ENCODE data around the gene CAMK4. TPM values are rescaled to one million over a fixed set of nuclear protein-coding genes. Genes with fewer than 3 reads are reported as not detected.

CAMK4 gene
- total and polyA plus RNA-seq, 9 of the 15 experiments (the other 6 are each of a cell fraction or from before 2014, with no cell fraction given), result 0.35 TPM; not detected in 8

GRCh38 chr5:111225926-111226325 lies 1.7 kb downstream of the CAMK4 start:
- no peak for FAIRE-seq
- no TSS peak for BruUV-seq (replicated peaks)

More at GRCh38 chr5:111225926-111226325, 1.7 kb downstream of the CAMK4 start:
- Histone ChIP-seq H3K27me3 (ENCODE audit: control insufficient read depth in 2 of 2, insufficient read depth in 2 of 2, low read length in 2 of 2) (peaks cover 9 to 21% of the 10 kb centered on the region in 2 experiments; a peak in 4 of 5 replicates), H2AFZ (ENCODE audit: low read depth, low read length) (no peak overlapping the region), H3K36me3 (ENCODE audit: control insufficient read depth, insufficient read depth, low read length) (no peaks in the 10 kb centered on the region), H4K20me1 (replicated peaks; ENCODE audit: control insufficient read depth, insufficient read depth, low read length) (no peaks in the 10 kb centered on the region; the same call in 1 of the 2 replicates), H3K4me1 (replicated peaks in 1 of 2; ENCODE audit: control insufficient read depth in 2 of 2, insufficient read depth in 2 of 2, low read length in 2 of 2) (peaks cover 0 to 14% of the 10 kb centered on the region in 2 experiments; a peak in 3 of 5 replicates), H3K4me2 (ENCODE audit: insufficient read depth, low read length) (no peak overlapping the region), H3K4me3 (no peak overlapping the region), H3K9me1 (ENCODE audit: control insufficient read depth, insufficient read depth, low read length) (no peaks in the 10 kb centered on the region), H3K27ac (ENCODE audit: extremely low read depth, low read depth, low read length) (no peak overlapping the region), H3K79me2 (ENCODE audit: control insufficient read depth, insufficient read depth, low read length) (no peaks in the 10 kb centered on the region), H3K9ac (ENCODE audit: insufficient read depth in 1 of 2, low read depth in 2 of 2, low read length in 2 of 2) (no peak overlapping the region), H3K9me3 (replicated peaks; ENCODE audit: control insufficient read depth, insufficient read depth, low read depth, low read length) (no peaks in the 10 kb centered on the region)
- intact Hi-C loops (cut with micrococcal nuclease) (no loop called here), in situ Hi-C loops (cut with MboI) (no loop called here)
- no peak for ATAC-seq
- TF ChIP-seq ZNF79 (CRISPR knock-in tag; IDR thresholded peaks at IDR 0.05; ENCODE audit: low read depth) (no peak), TAL1 (IDR thresholded peaks at IDR 0.05) (no peak), ZNF717 (CRISPR knock-in tag; IDR thresholded peaks at IDR 0.05) (no peak), ZSCAN29 (IDR thresholded peaks at IDR 0.05) (no peak), ELF4 (CRISPR knock-in tag; IDR thresholded peaks at IDR 0.05) (no peak), ZNF274 (IDR thresholded peaks at IDR 0.05; ENCODE audit: borderline replicate concordance, low read depth, low read length) (no peak)
- TF ChIP-seq, protein P1, sequence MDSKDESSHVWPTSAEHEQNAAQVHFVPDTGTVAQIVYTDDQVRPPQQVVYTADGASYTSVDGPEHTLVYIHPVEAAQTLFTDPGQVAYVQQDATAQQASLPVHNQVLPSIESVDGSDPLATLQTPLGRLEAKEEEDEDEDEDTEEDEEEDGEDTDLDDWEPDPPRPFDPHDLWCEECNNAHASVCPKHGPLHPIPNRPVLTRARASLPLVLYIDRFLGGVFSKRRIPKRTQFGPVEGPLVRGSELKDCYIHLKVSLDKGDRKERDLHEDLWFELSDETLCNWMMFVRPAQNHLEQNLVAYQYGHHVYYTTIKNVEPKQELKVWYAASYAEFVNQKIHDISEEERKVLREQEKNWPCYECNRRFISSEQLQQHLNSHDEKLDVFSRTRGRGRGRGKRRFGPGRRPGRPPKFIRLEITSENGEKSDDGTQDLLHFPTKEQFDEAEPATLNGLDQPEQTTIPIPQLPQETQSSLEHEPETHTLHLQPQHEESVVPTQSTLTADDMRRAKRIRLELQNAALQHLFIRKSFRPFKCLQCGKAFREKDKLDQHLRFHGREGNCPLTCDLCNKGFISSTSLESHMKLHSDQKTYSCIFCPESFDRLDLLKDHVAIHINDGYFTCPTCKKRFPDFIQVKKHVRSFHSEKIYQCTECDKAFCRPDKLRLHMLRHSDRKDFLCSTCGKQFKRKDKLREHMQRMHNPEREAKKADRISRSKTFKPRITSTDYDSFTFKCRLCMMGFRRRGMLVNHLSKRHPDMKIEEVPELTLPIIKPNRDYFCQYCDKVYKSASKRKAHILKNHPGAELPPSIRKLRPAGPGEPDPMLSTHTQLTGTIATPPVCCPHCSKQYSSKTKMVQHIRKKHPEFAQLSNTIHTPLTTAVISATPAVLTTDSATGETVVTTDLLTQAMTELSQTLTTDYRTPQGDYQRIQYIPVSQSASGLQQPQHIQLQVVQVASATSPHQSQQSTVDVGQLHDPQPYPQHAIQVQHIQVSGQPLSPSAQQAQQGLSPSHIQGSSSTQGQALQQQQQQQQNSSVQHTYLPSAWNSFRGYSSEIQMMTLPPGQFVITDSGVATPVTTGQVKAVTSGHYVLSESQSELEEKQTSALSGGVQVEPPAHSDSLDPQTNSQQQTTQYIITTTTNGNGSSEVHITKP (IDR thresholded peaks at IDR 0.05; ENCODE audit: partially characterized antibody), result no peak
- TF ChIP-seq, protein P2, sequence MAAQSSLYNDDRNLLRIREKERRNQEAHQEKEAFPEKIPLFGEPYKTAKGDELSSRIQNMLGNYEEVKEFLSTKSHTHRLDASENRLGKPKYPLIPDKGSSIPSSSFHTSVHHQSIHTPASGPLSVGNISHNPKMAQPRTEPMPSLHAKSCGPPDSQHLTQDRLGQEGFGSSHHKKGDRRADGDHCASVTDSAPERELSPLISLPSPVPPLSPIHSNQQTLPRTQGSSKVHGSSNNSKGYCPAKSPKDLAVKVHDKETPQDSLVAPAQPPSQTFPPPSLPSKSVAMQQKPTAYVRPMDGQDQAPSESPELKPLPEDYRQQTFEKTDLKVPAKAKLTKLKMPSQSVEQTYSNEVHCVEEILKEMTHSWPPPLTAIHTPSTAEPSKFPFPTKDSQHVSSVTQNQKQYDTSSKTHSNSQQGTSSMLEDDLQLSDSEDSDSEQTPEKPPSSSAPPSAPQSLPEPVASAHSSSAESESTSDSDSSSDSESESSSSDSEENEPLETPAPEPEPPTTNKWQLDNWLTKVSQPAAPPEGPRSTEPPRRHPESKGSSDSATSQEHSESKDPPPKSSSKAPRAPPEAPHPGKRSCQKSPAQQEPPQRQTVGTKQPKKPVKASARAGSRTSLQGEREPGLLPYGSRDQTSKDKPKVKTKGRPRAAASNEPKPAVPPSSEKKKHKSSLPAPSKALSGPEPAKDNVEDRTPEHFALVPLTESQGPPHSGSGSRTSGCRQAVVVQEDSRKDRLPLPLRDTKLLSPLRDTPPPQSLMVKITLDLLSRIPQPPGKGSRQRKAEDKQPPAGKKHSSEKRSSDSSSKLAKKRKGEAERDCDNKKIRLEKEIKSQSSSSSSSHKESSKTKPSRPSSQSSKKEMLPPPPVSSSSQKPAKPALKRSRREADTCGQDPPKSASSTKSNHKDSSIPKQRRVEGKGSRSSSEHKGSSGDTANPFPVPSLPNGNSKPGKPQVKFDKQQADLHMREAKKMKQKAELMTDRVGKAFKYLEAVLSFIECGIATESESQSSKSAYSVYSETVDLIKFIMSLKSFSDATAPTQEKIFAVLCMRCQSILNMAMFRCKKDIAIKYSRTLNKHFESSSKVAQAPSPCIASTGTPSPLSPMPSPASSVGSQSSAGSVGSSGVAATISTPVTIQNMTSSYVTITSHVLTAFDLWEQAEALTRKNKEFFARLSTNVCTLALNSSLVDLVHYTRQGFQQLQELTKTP (IDR thresholded peaks at IDR 0.05; ENCODE audit: low read depth in 1 of 2, partially characterized antibody in 2 of 2), result no peak
- TF ChIP-seq, protein P3, sequence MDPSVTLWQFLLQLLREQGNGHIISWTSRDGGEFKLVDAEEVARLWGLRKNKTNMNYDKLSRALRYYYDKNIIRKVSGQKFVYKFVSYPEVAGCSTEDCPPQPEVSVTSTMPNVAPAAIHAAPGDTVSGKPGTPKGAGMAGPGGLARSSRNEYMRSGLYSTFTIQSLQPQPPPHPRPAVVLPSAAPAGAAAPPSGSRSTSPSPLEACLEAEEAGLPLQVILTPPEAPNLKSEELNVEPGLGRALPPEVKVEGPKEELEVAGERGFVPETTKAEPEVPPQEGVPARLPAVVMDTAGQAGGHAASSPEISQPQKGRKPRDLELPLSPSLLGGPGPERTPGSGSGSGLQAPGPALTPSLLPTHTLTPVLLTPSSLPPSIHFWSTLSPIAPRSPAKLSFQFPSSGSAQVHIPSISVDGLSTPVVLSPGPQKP (CRISPR knock-in tag; IDR thresholded peaks at IDR 0.05), result no peak
- TF ChIP-seq, protein P4, sequence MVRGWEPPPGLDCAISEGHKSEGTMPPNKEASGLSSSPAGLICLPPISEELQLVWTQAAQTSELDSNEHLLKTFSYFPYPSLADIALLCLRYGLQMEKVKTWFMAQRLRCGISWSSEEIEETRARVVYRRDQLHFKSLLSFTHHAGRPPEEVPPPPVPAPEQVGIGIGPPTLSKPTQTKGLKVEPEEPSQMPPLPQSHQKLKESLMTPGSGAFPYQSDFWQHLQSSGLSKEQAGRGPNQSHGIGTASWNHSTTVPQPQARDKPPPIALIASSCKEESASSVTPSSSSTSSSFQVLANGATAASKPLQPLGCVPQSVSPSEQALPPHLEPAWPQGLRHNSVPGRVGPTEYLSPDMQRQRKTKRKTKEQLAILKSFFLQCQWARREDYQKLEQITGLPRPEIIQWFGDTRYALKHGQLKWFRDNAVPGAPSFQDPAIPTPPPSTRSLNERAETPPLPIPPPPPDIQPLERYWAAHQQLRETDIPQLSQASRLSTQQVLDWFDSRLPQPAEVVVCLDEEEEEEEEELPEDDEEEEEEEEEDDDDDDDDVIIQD (CRISPR knock-in tag; IDR thresholded peaks at IDR 0.05), result no peak
- CTCF ChIA-PET (ENCODE audit: low intra/inter-chr PET ratio), result no interaction called here
- POLR2A ChIA-PET, result no interaction called here
- 2% methylated on average over 4 of the region's 4 CpGs for WGBS (ENCODE audit: insufficient coverage, low coverage, missing lambda C conversion rate)
- no peak for DNase-seq (ENCODE audit: extremely low read depth in 1 of 4, low spot score in 3 of 4)
